ENCODE data around the gene PBXIP1.
A peak's percentile ranks its signal among the peaks of the same experiment; 100 is the strongest.

The PBXIP1 gene

DNA sequence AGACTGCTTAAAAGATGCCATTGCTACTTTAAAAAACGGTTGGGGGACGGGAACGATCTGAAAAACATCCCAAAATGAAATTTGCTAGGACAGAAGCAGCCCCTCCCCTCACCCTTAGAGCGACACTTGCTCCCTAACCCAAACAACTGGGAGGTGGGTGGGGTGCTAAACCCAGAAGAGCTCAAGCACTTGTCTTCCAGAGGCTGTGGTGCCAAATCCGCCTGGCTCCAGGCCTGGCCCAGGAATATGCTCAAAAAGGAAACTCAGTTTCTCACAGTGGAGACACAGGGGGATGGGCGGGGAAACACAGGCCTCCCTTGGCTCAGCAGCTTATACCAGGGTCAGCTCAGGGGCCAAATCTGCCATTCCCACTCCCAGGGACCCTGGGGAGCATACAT lies 644 bp upstream of the PBXIP1 start:
- TF ChIP-seq, protein P1, sequence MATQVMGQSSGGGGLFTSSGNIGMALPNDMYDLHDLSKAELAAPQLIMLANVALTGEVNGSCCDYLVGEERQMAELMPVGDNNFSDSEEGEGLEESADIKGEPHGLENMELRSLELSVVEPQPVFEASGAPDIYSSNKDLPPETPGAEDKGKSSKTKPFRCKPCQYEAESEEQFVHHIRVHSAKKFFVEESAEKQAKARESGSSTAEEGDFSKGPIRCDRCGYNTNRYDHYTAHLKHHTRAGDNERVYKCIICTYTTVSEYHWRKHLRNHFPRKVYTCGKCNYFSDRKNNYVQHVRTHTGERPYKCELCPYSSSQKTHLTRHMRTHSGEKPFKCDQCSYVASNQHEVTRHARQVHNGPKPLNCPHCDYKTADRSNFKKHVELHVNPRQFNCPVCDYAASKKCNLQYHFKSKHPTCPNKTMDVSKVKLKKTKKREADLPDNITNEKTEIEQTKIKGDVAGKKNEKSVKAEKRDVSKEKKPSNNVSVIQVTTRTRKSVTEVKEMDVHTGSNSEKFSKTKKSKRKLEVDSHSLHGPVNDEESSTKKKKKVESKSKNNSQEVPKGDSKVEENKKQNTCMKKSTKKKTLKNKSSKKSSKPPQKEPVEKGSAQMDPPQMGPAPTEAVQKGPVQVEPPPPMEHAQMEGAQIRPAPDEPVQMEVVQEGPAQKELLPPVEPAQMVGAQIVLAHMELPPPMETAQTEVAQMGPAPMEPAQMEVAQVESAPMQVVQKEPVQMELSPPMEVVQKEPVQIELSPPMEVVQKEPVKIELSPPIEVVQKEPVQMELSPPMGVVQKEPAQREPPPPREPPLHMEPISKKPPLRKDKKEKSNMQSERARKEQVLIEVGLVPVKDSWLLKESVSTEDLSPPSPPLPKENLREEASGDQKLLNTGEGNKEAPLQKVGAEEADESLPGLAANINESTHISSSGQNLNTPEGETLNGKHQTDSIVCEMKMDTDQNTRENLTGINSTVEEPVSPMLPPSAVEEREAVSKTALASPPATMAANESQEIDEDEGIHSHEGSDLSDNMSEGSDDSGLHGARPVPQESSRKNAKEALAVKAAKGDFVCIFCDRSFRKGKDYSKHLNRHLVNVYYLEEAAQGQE (IDR thresholded peaks at IDR 0.05; ENCODE audit: insufficient read depth in 1 of 2, low read depth in 2 of 2, low read length in 2 of 2), result no peak
- TF ChIP-seq SIN3A (IDR thresholded peaks at IDR 0.05; ENCODE audit: borderline replicate concordance, insufficient read depth, low read length) (no peak), POLR2AphosphoS5 (IDR thresholded peaks at IDR 0.05; ENCODE audit: low read depth, low read length) (peak; percentile 35; the same call in 1 of the 2 replicates), TAF1 (IDR thresholded peaks at IDR 0.05; ENCODE audit: borderline replicate concordance, insufficient read depth, low read length) (no peak), FOXP2 (optimal IDR thresholded peaks at IDR 0.05; ENCODE audit: borderline replicate concordance, extremely low read depth, extremely low read length, insufficient read depth) (no peak)

DNA sequence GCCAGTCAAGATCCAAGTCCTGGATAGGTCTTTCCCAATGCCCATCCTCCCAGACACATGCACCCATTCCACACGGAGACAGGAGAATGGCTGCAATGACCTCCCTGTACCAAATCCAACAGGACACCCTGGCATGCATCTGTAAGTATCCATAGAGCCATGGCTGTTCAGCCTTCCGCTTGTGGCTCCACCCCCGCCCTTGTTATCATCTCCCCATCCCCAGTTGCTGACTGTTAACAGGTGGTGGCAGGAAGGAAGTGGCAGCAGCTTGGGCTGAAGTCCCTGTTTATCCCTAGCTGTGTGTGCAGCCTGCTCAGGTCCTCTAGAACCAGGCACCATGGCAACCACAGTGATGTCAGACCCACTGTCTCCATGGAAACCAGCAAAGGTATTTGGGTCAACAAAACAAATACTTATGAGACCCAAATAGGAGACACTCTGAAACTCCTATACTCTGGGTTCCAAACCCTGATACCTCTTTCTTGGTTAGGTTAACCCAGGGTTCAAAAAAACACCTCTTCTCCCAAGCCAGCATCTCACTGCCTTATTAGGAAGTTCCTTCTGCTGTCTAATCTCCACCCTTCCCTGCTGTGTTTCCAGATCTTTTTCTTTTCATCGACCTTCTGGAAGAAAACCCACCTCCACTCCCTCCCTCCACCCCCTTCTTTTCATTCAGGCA lies 721 bp downstream of the PBXIP1 start:
- TF ChIP-seq FOXP2 (optimal IDR thresholded peaks at IDR 0.05; ENCODE audit: borderline replicate concordance, extremely low read depth, extremely low read length, insufficient read depth) (no peak), TAF1 (IDR thresholded peaks at IDR 0.05; ENCODE audit: borderline replicate concordance, insufficient read depth, low read length) (no peak), SIN3A (IDR thresholded peaks at IDR 0.05; ENCODE audit: borderline replicate concordance, insufficient read depth, low read length) (no peak), POLR2AphosphoS5 (IDR thresholded peaks at IDR 0.05; ENCODE audit: low read depth, low read length) (no peak)
- TF ChIP-seq, protein P1 (IDR thresholded peaks at IDR 0.05; ENCODE audit: insufficient read depth in 1 of 2, low read depth in 2 of 2, low read length in 2 of 2), result no peak

DNA sequence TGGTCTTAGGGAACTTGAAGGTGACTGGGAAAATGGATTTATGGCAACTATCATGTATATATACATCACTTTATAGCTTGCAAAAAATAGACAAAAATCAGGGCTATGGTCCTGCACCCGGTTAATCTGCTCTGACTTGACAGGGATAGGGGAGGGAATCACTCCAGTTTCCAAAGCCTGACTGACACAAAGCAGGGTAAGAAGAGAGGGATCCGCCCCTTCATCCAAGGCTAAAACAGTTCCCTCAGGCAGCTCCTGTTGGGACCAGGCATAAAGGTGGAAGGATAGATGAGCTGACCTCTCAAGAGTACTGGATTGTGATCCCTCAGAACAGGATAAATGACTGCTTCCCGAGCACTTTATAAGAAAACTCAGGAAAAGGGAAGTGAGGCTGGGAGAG lies 1.4 kb downstream of the PBXIP1 start:
- TF ChIP-seq POLR2AphosphoS5 (IDR thresholded peaks at IDR 0.05; ENCODE audit: low read depth, low read length), result no peak
- TF ChIP-seq FOXP2 (optimal IDR thresholded peaks at IDR 0.05; ENCODE audit: borderline replicate concordance, extremely low read depth, extremely low read length, insufficient read depth), result no peak
- no peak for TF ChIP-seq TAF1 (IDR thresholded peaks at IDR 0.05; ENCODE audit: borderline replicate concordance, insufficient read depth, low read length)
- TF ChIP-seq, protein P1 (IDR thresholded peaks at IDR 0.05; ENCODE audit: insufficient read depth in 1 of 2, low read depth in 2 of 2, low read length in 2 of 2), result no peak
- TF ChIP-seq SIN3A (IDR thresholded peaks at IDR 0.05; ENCODE audit: borderline replicate concordance, insufficient read depth, low read length), result no peak

DNA sequence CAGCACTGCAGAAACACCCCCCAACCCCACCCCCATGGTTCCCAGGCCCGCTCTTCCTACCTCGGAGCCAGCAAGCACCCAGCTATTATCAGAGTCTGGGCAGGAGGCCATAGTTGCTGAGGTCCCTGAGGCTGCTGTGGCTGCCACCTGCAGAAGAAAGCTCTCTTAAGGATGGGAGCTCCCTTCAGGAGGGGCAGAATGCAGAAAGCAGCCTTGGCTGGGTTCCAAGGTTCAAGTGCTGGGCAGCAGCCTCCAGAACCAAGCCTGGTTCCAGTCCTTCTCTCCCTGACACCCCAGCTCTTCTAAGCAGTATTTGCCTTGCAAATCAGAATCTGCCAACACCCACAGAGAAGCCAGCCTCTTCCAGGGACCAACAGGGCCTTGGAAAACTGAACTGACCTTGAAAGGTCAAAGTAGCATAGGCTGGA lies 2.3 kb downstream of the PBXIP1 start:
- TF ChIP-seq POLR2AphosphoS5 (IDR thresholded peaks at IDR 0.05; ENCODE audit: low read depth, low read length) (no peak), TAF1 (IDR thresholded peaks at IDR 0.05; ENCODE audit: borderline replicate concordance, insufficient read depth, low read length) (no peak), FOXP2 (optimal IDR thresholded peaks at IDR 0.05; ENCODE audit: borderline replicate concordance, extremely low read depth, extremely low read length, insufficient read depth) (no peak), SIN3A (IDR thresholded peaks at IDR 0.05; ENCODE audit: borderline replicate concordance, insufficient read depth, low read length) (no peak)
- TF ChIP-seq, protein P1 (IDR thresholded peaks at IDR 0.05; ENCODE audit: insufficient read depth in 1 of 2, low read depth in 2 of 2, low read length in 2 of 2), result no peak
